GM12878 (cell line): Measurements from ENCODE around the gene DNAJC3. TPM values are rescaled to one million over a fixed set of nuclear protein-coding genes. Genes with fewer than 3 reads are reported as not detected.

ENCODE experiments used
- ATAC-seq: fragments of 200-7000 bp; cut with Tn5 transposase; 3 replicates; pipeline ENCODE4 v1.9.1; 2020; ENCODE audit warnings: mild to moderate bottlenecking, moderate library complexity
- BruUV-seq: library from RNA; stranded (reverse); fragments of 400-500 nt; replicated peaks from 2 replicates; lab custom pipeline; 2021; lab: Mats Ljungman, UMichigan
- CTCF ChIA-PET: fragments of 300-600 bp; sonication (Branson Sonifier 250); formaldehyde crosslinking; extraction: SDS; loops from one replicate; lab custom pipeline; 2021; ENCODE audit warnings: inconsistent platforms; lab: Yijun Ruan, JAX
- POLR2A ChIA-PET: fragments of 350-600 bp; formaldehyde crosslinking; extraction: SDS; loops from one replicate; lab custom pipeline; 2021; ENCODE audit warnings: inconsistent platforms; lab: Charles Lee
- RAD21 ChIA-PET: fragments of 300-600 bp; sonication (Branson Sonifier 250); formaldehyde crosslinking; loops from one replicate; lab custom pipeline; 2023; ENCODE audit warnings: antibody characterized with exemption; ENCODE audit not compliant: unreplicated experiment; lab: Charles Lee
- SMC1A ChIA-PET: fragments of 300-600 bp; sonication (Branson Sonifier 250); formaldehyde crosslinking; loops from one replicate; lab custom pipeline; 2023; ENCODE audit not compliant: unreplicated experiment, uncharacterized antibody; lab: Charles Lee
- DNase-seq: peaks from one replicate; pipeline ENCODE4 v3.0.0-alpha.2; 2011; ENCODE audit warnings: low read depth, low spot score
- FAIRE-seq: peaks from 3 replicates; lab custom pipeline; 2011; peaks lifted over from hg19 to GRCh38; lab: Jason Lieb, UNC
- H2AFZ ChIP-seq: 2 replicates; pipeline ENCODE4 v1.6.0; 2011; ENCODE audit warnings: low read depth, low read length, control low read depth; ENCODE audit not compliant: control insufficient read depth
- H3K27ac ChIP-seq: 2 replicates; pipeline ENCODE4 v1.5.1; 2011; ENCODE audit warnings: control low read depth; ENCODE audit not compliant: control insufficient read depth, insufficient read depth
- H3K27me3 ChIP-seq, 2 experiments: replicated peaks in 1 of 2; 2 replicates each; pipeline versions ENCODE4 v1.6.0 to v1.6.1; 2011; ENCODE audit warnings: low read length in 1 of 2; ENCODE audit not compliant: control insufficient read depth in 2 of 2, insufficient read depth in 2 of 2
- H3K36me3 ChIP-seq, 2 experiments: 2 replicates each; pipeline ENCODE4 v1.5.1; 2011; ENCODE audit warnings: low read length in 1 of 2; ENCODE audit not compliant: control insufficient read depth in 2 of 2, insufficient read depth in 2 of 2
- H3K4me1 ChIP-seq: 2 replicates; pipeline ENCODE4 v1.6.1; 2011; ENCODE audit warnings: mild to moderate bottlenecking, low read length, moderate library complexity, mixed read lengths; ENCODE audit not compliant: control insufficient read depth, insufficient read depth
- H3K4me2 ChIP-seq: 2 replicates; pipeline ENCODE4 v1.6.0; 2011; ENCODE audit warnings: control low read depth; ENCODE audit not compliant: control insufficient read depth, insufficient read depth
- H3K4me3 ChIP-seq: fragments of 200-600 bp; sonication (generic); 2 replicates; pipeline ENCODE4 v1.5.1; 2016
- H3K79me2 ChIP-seq: 2 replicates; pipeline ENCODE4 v1.6.0; 2011; ENCODE audit warnings: low read length; ENCODE audit not compliant: control insufficient read depth, insufficient read depth
- H3K9ac ChIP-seq: 2 replicates; pipeline ENCODE4 v1.8.0; 2011; ENCODE audit warnings: low read length, control low read depth, mixed read lengths; ENCODE audit not compliant: control insufficient read depth, insufficient read depth
- H3K9me3 ChIP-seq: replicated peaks from 3 replicates; pipeline ENCODE4 v1.5.1; 2011; ENCODE audit warnings: mild to moderate bottlenecking, low read length; ENCODE audit not compliant: control insufficient read depth, insufficient read depth
- H4K20me1 ChIP-seq: 2 replicates; pipeline ENCODE4 v1.6.0; 2011; ENCODE audit not compliant: control insufficient read depth, insufficient read depth
- ESRRA ChIP-seq: IDR thresholded peaks from 2 replicates; pipeline ENCODE4 v1.6.1; 2012; ENCODE audit warnings: mild to moderate bottlenecking, low read length, improper control_type of control experiment
- TARDBP ChIP-seq: IDR thresholded peaks from 2 replicates; pipeline ENCODE4 v1.6.1; 2016; ENCODE audit warnings: borderline replicate concordance
- ZZZ3 ChIP-seq: IDR thresholded peaks from 2 replicates; pipeline ENCODE4 v1.6.1; 2011; ENCODE audit warnings: low read depth; ENCODE audit not compliant: control insufficient read depth, insufficient read length
- WGBS: methylation state at CpG from one replicate; pipeline ENCODE4 v1.1.6; 2016; ENCODE audit warnings: low lambda C conversion rate; ENCODE audit not compliant: insufficient replicate concordance, insufficient coverage; ENCODE audit errors: missing lambda C conversion rate; 5-methylcytosine and 5-hydroxymethylcytosine counted together
- in situ Hi-C: fragments of 300-500 bp; cut with MboI; formaldehyde crosslinking; loops from 9 replicates; pipeline ENCODE4 v1.14.3; 2018; ENCODE audit warnings: mixed read lengths
- intact Hi-C: fragments of 100-400 bp; cut with micrococcal nuclease; formaldehyde crosslinking; loops from one replicate; pipeline ENCODE4 v1.14.2; 2022; ENCODE audit not compliant: unreplicated experiment
- polyA plus RNA-seq, 11 experiments: library from polyadenylated mRNA; depleted of rRNA in 4 of 11; unstranded in 6 of 11; stranded (reverse) in 5 of 11; fragments of >200 nt; fragmentation: Nextera tagmentation in 4 of 11; fragmentation: Illumina TruSeq in 1 of 11; extraction: Ambion mirVana in 4 of 11; extraction: Trizol in 1 of 11; gene quantifications; 1 replicate in 1 of 11; 2 replicates in 10 of 11; pipeline versions ENCODE4 v1.2.1 to v1.2.3, GENCODE V29; 2011 to 2016; ENCODE audit warnings: inconsistent platforms in 2 of 11, missing spikeins in 2 of 11, low read depth in 1 of 11
- total RNA-seq, 4 experiments: library from RNA; depleted of rRNA in 3 of 4; stranded (reverse); fragments of >200 nt in 3 of 4; fragmentation: Illumina TruSeq in 1 of 4; extraction: Trizol in 1 of 4; gene quantifications; 2 replicates each; pipeline versions ENCODE4 v1.2.1 to v1.2.3, GENCODE V29; 2013 to 2021
- TF ChIP-seq, protein P1 (sequence below): fragments of 450-650 bp; IDR thresholded peaks from 2 replicates; pipeline ENCODE4 v1.6.1; 2018; ENCODE audit warnings: mild to moderate bottlenecking, low read depth, moderate library complexity; ENCODE audit not compliant: partially characterized antibody

The DNAJC3 gene
- total and polyA plus RNA-seq, 10 of the 15 experiments (the other 5 are each of a cell fraction or from before 2014, with no cell fraction given) = 9.3 to 37.4 (median 19.0) TPM

DNA sequence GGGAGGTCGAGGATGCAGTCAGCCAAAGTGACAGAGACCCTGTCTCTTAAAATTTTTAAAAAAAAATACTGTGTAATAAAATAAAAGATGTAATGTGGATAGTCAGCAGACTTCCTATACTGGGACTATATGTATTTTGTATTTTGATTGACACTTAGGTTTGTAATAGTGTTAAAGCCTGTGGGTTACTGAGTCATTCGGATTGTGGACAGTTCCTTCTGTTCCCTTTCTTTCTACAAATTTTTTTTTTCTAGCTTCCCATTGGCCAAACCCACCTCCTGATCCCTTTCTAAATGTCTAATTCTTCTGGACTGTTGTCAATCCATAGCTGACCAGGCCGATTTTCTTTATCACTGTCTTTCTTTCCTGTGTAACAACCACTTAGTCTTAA, 108.0 kb downstream of the DNAJC3 start:
- ChIA-PET CTCF (no interaction called here), POLR2A (no interaction called here), SMC1A (interaction anchor here (1.1 to 1.4 kb wide), 2 partner anchors 10 to 49 kb away, joined by 3 read pairs; no protein-coding TSS in a partner anchor), RAD21 (no interaction called here)
- Histone ChIP-seq H3K36me3 (peaks cover 2 to 28% of the 10 kb centered on the region in 2 experiments; a peak in 2 of 4 replicates), H3K9ac (no peak overlapping the region), H3K27ac (no peak overlapping the region), H3K4me1 (no peaks in the 10 kb centered on the region), H3K9me3 (no peaks in the 10 kb centered on the region; the same call in 2 of the 3 replicates), H3K4me3 (no peak overlapping the region), H3K27me3 (no peaks in the 10 kb centered on the region), H3K4me2 (no peak overlapping the region), H3K79me2 (no peaks in the 10 kb centered on the region), H4K20me1 (no peaks in the 10 kb centered on the region), H2AFZ (no peak overlapping the region)
- BruUV-seq = no TSS peak
- WGBS = 94% methylated on average over 3 of the region's 3 CpGs
- no peak for ATAC-seq
- FAIRE-seq = no peak
- DNase-seq = no peak
- no peak for TF ChIP-seq ZZZ3
- no peak for TF ChIP-seq TARDBP
- TF ChIP-seq, protein P1, sequence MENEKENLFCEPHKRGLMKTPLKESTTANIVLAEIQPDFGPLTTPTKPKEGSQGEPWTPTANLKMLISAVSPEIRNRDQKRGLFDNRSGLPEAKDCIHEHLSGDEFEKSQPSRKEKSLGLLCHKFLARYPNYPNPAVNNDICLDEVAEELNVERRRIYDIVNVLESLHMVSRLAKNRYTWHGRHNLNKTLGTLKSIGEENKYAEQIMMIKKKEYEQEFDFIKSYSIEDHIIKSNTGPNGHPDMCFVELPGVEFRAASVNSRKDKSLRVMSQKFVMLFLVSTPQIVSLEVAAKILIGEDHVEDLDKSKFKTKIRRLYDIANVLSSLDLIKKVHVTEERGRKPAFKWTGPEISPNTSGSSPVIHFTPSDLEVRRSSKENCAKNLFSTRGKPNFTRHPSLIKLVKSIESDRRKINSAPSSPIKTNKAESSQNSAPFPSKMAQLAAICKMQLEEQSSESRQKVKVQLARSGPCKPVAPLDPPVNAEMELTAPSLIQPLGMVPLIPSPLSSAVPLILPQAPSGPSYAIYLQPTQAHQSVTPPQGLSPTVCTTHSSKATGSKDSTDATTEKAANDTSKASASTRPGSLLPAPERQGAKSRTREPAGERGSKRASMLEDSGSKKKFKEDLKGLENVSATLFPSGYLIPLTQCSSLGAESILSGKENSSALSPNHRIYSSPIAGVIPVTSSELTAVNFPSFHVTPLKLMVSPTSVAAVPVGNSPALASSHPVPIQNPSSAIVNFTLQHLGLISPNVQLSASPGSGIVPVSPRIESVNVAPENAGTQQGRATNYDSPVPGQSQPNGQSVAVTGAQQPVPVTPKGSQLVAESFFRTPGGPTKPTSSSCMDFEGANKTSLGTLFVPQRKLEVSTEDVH = no peak
- no peak for TF ChIP-seq ESRRA
- intact Hi-C loops = no loop called here
- in situ Hi-C loops = no loop called here
